Activated CD8-positive, alpha-beta memory T cell treated with anti-CD3 and anti-CD28 coated beads, Interleukin-2, amount 10 ng/mL, durations not matched to agents 7 days and 5 days (primary cell): ENCODE data around the gene LYL1. TPM values are rescaled to one million over a fixed set of nuclear protein-coding genes. Genes with fewer than 3 reads are reported as not detected.
A peak's percentile ranks its signal among the peaks of the same experiment; 100 is the strongest.

Experiments used
- ATAC-seq: fragments of 150-1000 bp; cut with Tn5 transposase; one replicate; pipeline ENCODE4 v1.10.0; 2021; ENCODE audit warnings: moderate library complexity
- CTCF ChIA-PET: fragments of 350-600 bp; sonication (Branson Sonifier 250); formaldehyde crosslinking; loops from one replicate; lab custom pipeline; 2021; ENCODE audit warnings: antibody characterized with exemption; lab: Charles Lee
- DNase-seq: peaks from one replicate; pipeline ENCODE4 v3.0.0-alpha.2; 2020
- H3K27ac Mint-ChIP-seq: one replicate; pipeline ENCODE4 v1.8.0; 2021; ENCODE audit warnings: mild to moderate bottlenecking, mixed read lengths
- H3K27me3 Mint-ChIP-seq: one replicate; pipeline ENCODE4 v1.8.0; 2021; ENCODE audit warnings: mixed read lengths
- H3K36me3 Mint-ChIP-seq: one replicate; pipeline ENCODE4 v1.8.0; 2021; ENCODE audit warnings: mild to moderate bottlenecking, mixed read lengths
- H3K4me1 Mint-ChIP-seq: one replicate; pipeline ENCODE4 v1.8.0; 2021; ENCODE audit warnings: mixed read lengths
- H3K4me3 Mint-ChIP-seq: one replicate; pipeline ENCODE4 v1.8.0; 2021; ENCODE audit warnings: mild to moderate bottlenecking, moderate library complexity, mixed read lengths
- H3K9me3 Mint-ChIP-seq: one replicate; pipeline ENCODE4 v1.8.0; 2022; ENCODE audit warnings: low read depth, mixed read lengths
- total RNA-seq, 2 experiments: library from RNA; stranded (reverse); gene quantifications; one replicate each; pipeline ENCODE4 v1.2.3, GENCODE V29; 2021

LYL1 gene
- total RNA-seq, 2 experiments from 2014 or later, result 0.49 to 0.64 TPM

DNA sequence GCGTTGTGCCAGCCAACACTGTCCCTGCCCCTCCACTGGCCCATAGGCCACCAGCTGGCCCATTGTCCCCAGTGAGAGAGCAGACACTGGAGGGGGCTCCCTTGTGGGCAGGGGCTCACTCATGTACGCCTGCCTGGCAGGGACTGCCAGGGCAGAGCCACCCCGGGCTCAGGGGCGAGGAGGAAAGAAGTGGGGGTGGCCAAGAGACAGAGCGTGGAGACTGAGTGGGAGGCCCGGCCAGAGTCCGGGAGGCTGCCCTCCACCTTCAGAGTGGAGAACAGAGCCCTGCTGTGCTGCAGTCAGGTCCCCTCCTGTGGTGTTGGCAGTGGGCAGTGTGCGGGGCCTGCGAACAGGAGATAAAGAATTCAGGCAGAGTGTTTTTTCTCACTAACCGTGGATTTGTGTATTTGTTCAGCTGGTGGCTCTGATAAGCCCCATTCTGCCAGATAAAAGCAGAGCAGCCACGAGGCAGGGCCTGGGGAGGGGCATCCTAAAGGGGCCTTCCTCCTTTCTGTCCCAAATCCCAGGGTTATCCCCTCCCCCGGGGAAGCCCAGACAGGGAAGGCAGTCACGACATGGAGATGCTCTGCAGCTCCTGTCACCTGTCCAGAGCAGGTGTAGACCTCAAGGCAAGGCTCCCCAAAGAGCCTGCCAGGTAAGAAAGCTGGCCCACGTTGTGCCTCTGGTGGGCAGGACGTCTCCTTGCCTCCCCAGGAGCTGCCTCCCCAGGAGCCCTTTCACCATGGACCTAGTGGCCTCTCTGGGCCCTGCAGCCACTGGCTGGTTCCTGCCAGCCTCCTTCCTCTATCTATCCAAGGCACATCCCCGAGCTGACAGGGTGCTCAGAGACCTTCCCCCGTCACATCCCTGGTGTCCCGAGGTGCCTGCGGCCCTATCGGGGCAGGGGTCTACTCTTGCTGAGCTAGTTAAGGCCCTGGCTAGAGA is 33.0 kb downstream of the LYL1 start:
- ATAC-seq (no peak), DNase-seq (no peak)
- H3K4me3 Mint-ChIP-seq, result no peak overlapping the region
- no peaks in the 10 kb centered on the region for H3K9me3 Mint-ChIP-seq
- no peak overlapping the region for H3K27ac Mint-ChIP-seq
- no peaks in the 10 kb centered on the region for H3K4me1 Mint-ChIP-seq
- H3K27me3 Mint-ChIP-seq, result no peaks in the 10 kb centered on the region
- no peaks in the 10 kb centered on the region for H3K36me3 Mint-ChIP-seq
- CTCF ChIA-PET, result interaction anchor here (1.3 to 5.5 kb wide), 3 partner anchors 8 to 105 kb away, joined by 3 to 34 read pairs (median 9); no protein-coding TSS in a partner anchor

DNA sequence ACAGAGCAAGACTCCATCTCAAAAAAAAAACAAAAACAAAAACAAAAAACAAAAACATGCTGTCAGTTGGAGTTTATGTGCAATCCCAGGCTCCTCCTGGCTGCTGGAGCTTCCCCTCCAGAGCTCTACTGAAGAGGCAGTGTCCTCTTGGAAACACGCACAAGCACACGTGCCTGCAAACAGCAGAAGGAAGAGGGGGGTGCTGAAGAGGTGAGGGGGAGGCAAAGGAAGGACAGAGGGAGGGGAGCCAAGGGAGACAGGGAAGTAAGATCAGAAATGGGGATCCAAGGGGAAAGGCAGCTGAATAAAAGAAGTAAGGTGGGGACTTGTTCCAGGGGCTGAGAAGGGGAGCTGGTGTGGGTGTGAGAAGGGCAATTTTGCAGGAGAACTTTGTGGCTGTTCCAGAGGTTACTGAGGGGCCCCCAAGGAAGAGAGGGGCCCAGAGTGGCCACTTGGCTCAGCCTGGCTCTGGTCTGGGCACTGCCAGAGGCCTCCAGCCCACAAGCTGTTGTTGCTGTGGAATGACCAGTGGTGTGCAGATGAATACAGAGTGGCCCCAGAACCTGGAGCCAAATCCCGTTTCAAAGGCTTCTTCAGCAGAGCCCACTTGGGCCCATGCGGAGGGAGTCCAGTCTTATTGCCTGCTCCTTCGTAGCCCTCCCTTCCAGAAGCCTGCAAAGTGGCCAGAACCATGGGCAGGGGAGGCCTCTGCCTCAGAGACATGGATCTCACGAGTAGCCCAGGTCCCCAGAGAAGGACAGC is 34.4 kb downstream of the LYL1 start:
- no peaks in the 10 kb centered on the region for H3K4me1 Mint-ChIP-seq
- H3K4me3 Mint-ChIP-seq, result no peak overlapping the region
- ATAC-seq (no peak), DNase-seq (no peak)
- H3K27ac Mint-ChIP-seq, result no peak overlapping the region
- CTCF ChIA-PET, result interaction anchor here (1.4 to 1.8 kb wide), 3 partner anchors 83 to 103 kb away, joined by 3 to 6 read pairs (median 4); no protein-coding TSS in a partner anchor
- H3K9me3 Mint-ChIP-seq, result no peaks in the 10 kb centered on the region
- no peaks in the 10 kb centered on the region for H3K36me3 Mint-ChIP-seq
- H3K27me3 Mint-ChIP-seq, result peaks cover 6% of the 10 kb centered on the region

DNA sequence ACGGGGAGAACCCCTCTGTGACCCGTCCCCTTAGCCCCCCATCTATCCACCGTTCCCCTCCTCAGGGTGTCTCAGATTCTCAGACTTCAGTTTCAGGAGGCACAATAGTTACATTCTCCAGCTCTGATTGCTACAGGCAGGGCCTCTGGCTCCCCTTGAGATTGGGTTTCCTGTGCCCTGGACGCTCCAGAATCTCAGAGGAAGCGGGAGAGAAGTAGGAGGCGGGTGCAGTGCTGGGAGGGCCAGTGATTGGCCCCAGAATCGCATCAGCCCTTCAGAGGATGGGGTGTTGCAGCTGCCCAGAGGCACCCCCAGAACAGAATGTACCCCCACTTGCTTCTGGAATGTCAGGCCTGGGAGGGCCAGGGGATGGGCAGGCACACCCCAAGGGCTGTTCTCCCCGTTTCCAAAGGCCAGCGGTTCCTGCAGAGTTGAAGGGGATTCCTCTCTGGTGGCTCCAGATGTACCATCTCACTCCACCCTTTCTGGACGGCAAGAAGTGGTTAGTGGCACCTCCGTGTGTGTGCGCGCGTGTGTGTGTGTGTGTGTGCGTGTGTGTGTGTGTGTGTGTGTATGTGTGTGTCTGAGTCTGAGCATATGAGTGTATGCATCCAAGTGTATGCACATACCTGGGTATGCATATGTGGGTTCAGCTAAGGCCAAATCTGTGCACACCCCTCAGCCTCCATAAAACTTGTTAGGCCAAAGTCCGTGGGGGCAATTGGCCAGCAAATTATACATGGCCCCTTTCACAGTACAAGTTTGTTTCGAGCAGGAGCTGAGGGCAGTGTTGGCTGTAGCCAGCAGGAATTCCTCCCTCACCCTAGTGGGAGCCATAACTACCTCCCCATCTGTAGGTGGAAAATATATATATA is 35.5 kb downstream of the LYL1 start:
- H3K4me3 Mint-ChIP-seq, result no peak overlapping the region
- ATAC-seq, result no peak
- DNase-seq, result no peak
- H3K9me3 Mint-ChIP-seq, result no peaks in the 10 kb centered on the region
- no peaks in the 10 kb centered on the region for H3K36me3 Mint-ChIP-seq
- CTCF ChIA-PET, result interaction anchor here (1.4 to 1.8 kb wide), 2 partner anchors 90 to 102 kb away, joined by 3 to 6 read pairs; no protein-coding TSS in a partner anchor
- H3K27me3 Mint-ChIP-seq, result peaks cover 14% of the 10 kb centered on the region
- no peaks in the 10 kb centered on the region for H3K4me1 Mint-ChIP-seq
- H3K27ac Mint-ChIP-seq, result no peak overlapping the region

DNA sequence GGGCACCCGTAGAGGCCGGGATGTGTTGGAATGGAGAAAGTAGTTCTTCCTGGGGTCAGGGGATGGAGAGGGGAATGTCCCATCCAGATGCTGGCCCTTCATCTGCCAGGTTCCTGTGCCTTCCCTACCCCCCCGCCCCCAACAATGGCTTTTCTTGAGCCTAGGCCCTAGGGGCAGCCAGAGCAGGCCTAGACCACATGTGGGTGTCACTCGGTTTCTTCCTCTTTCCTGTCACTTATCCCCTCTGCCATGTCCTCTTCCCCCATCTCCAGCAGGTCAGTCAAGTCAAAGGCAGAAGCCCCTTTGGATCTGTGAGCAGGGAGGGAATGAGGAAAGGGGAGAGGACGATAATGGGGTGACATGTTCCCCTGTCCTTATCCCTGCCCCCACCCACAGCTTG is 36.4 kb downstream of the LYL1 start:
- no peak for ATAC-seq

DNA sequence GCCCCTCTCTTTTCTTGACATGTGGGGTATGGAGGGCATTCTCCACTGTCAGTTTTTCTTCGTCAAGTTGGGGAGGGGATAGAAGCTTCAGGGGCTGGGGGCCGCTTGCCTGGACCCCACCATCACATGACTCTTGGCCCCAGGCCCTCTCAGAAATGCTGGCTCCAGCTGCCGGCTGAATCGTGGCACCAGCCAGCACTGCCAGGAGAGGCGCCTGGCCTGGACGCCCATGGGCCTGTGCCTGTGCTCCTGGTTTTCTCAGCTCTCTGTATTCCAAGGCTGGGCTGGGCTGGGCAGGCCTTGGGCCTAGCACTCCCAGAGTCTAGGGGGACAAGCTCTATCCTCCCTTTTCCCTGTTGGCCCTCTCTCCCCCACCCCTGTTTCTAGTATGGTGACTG is 38.6 kb downstream of the LYL1 start:
- CTCF ChIA-PET, result interaction anchor here (0.5 to 10.7 kb wide), 7 partner anchors 22 to 614 kb away, joined by 3 to 204 read pairs (median 3); no protein-coding TSS in a partner anchor
- Mint-ChIP-seq H3K9me3 (no peaks in the 10 kb centered on the region), H3K4me3 (no peak overlapping the region), H3K4me1 (peaks cover 8% of the 10 kb centered on the region), H3K36me3 (no peaks in the 10 kb centered on the region), H3K27me3 (peaks cover 32% of the 10 kb centered on the region), H3K27ac (no peak overlapping the region)
- ATAC-seq, result no peak
- DNase-seq, result no peak

More for the DNA sequence above, 36.4 kb downstream of the LYL1 start:
- Mint-ChIP-seq H3K4me3 (no peak overlapping the region), H3K9me3 (no peaks in the 10 kb centered on the region), H3K36me3 (no peaks in the 10 kb centered on the region), H3K4me1 (peaks cover 3% of the 10 kb centered on the region), H3K27ac (no peak overlapping the region), H3K27me3 (peaks cover 22% of the 10 kb centered on the region)
- DNase-seq, result no peak
- CTCF ChIA-PET, result interaction anchor here (0.9 to 10.7 kb wide), 3 partner anchors 28 to 101 kb away, joined by 3 to 204 read pairs (median 3); no protein-coding TSS in a partner anchor

- DNase-seq, result no peak
- no peaks in the 10 kb centered on the region for H3K9me3 Mint-ChIP-seq
- H3K27ac Mint-ChIP-seq, result no peak overlapping the region
- H3K4me1 Mint-ChIP-seq, result peaks cover 8% of the 10 kb centered on the region
- H3K36me3 Mint-ChIP-seq, result no peaks in the 10 kb centered on the region
- CTCF ChIA-PET, result interaction anchor here (0.5 to 10.7 kb wide), 7 partner anchors 22 to 615 kb away, joined by 3 to 204 read pairs (median 3); no protein-coding TSS in a partner anchor
- no peak for ATAC-seq
- H3K27me3 Mint-ChIP-seq, result peaks cover 32% of the 10 kb centered on the region
- no peak overlapping the region for H3K4me3 Mint-ChIP-seq
Measured at GRCh38 chr19:13063461-13064091, 39.1 kb downstream of the LYL1 start.

DNA sequence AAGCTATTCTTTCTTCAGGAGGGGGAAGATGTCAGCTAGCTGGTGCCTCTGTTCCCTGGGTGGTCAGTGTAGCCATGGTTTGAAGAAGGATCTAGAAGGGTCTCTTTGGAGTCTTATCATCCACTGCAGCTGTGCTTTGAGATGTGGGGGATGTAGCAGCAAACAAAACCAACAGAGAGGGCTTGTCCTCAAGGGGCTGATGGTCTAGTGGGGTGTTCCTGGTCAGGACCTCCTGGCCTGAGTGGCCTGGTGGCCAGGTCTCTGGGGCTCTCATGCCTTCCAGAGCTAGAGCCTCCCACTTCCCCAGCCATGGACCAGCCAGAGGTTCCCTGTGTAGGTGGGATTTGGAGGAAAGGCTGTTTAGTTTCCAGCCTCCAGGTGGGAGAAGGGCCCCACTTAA is 40.3 kb downstream of the LYL1 start:
- Mint-ChIP-seq H3K4me3 (no peak overlapping the region), H3K9me3 (no peaks in the 10 kb centered on the region), H3K27ac (no peak overlapping the region), H3K27me3 (peaks cover 32% of the 10 kb centered on the region), H3K36me3 (no peaks in the 10 kb centered on the region), H3K4me1 (peaks cover 8% of the 10 kb centered on the region)
- DNase-seq (no peak), ATAC-seq (no peak)
- CTCF ChIA-PET, result interaction anchor here (0.9 to 10.7 kb wide), 13 partner anchors 10 to 178 kb away, joined by 4 to 204 read pairs (median 10); no protein-coding TSS in a partner anchor

- ATAC-seq, result peak; percentile 96
- Mint-ChIP-seq H3K27me3 (peaks cover 32% of the 10 kb centered on the region), H3K27ac (no peak overlapping the region), H3K36me3 (no peaks in the 10 kb centered on the region), H3K4me3 (peak overlapping the region; percentile 58), H3K9me3 (no peaks in the 10 kb centered on the region), H3K4me1 (peaks cover 8% of the 10 kb centered on the region)
- CTCF ChIA-PET, result interaction anchor here (0.8 to 10.7 kb wide), 42 partner anchors 9 to 802 kb away, joined by 3 to 204 read pairs (median 6); partner anchors contain the start of gene NFIX
- DNase-seq, result peak; percentile 83
Measured at GRCh38 chr19:13060964-13061927, 41.4 kb downstream of the LYL1 start.

DNA sequence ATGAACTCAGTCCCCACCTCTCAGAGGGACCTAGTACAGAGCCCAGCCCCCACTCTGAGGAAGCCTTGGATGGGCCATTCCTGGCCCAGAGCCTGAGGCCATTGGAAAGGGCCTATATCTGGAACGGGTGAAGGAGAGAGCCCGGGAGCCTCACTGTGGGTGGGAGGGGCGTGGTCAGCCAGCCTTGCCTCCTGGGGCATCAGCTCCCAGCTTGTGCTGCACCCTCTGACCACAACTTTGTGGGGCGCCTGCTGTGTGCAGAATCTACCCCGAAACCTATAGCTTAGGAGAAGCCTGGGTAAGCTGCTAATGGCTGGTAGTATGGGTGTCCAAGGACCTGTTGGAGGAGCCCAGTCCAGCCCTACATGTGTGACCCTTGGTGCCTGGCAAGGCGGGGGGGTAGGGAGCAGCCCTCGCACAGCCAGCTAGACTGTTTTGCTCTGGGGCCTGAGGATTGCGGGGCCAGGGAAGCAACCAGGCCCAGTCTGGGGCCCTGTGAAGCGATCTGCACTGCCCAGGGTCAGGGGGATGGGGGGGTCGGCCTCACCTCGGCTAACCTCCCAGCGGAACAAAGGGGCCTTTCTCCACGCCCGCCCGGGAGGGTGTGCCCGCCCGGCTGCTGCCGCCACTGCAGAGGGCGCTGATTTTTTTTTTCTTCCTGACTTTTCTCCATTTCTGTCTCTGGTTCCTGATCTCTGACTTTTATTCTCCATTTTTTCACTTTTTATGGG is 42.3 kb downstream of the LYL1 start:
- Mint-ChIP-seq H3K4me3 (no peak overlapping the region), H3K36me3 (no peaks in the 10 kb centered on the region), H3K27ac (no peak overlapping the region), H3K9me3 (no peaks in the 10 kb centered on the region), H3K4me1 (peaks cover 8% of the 10 kb centered on the region), H3K27me3 (peaks cover 32% of the 10 kb centered on the region)
- CTCF ChIA-PET, result interaction anchor here (0.6 to 10.7 kb wide), 29 partner anchors 9 to 264 kb away, joined by 3 to 204 read pairs (median 7); partner anchors contain the start of gene NFIX
- ATAC-seq (no peak), DNase-seq (no peak)

DNA sequence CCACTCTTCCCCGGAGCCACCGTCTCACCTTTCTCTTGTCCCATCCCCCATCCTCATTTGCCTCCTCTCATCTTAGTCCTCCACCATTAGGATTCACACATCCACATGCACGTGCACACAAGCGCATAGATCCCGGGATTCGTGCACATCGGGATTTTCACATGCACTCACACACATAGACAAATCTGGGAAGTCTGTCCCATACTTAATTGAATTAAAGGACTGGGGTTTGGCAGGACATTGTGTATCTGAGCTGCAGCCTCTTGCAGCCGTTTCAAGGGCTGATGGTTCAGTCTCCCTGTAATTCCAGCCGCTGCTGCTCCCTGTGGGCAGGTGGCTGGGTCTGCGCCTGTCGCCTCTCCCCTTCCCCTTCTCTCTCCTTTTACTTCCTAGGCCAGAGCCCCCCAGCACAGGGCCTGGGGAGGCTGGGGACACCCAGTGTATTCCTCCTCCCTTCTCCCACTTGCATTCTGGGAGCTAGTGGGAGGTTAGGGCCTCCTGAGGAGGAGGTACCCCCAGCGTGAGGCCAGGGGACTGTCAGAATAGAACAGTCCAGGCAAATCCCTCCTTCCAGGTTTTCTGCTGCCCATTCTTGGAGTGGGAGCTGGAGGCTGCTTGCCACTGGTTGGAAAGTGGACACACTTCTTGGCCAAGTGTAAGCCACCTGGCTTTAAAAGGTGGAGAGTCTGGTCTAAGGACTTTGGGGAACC is 43.6 kb downstream of the LYL1 start:
- Mint-ChIP-seq H3K27me3 (peaks cover 30% of the 10 kb centered on the region), H3K36me3 (no peaks in the 10 kb centered on the region), H3K4me1 (peaks cover 8% of the 10 kb centered on the region), H3K27ac (no peak overlapping the region), H3K9me3 (no peaks in the 10 kb centered on the region), H3K4me3 (no peak overlapping the region)
- CTCF ChIA-PET, result interaction anchor here (1.6 to 10.7 kb wide), 5 partner anchors 14 to 93 kb away, joined by 6 to 204 read pairs (median 40); no protein-coding TSS in a partner anchor
- DNase-seq (no peak), ATAC-seq (no peak)
